Medulla oblongata (tissue), 1 donor: Measurements from ENCODE around the gene PANX2.

ENCODE experiments used
- DNase-seq: peaks from one replicate; pipeline ENCODE4 v3.0.0-alpha.2; 2015; ENCODE audit errors: extremely low spot score

Gene PANX2

DNA sequence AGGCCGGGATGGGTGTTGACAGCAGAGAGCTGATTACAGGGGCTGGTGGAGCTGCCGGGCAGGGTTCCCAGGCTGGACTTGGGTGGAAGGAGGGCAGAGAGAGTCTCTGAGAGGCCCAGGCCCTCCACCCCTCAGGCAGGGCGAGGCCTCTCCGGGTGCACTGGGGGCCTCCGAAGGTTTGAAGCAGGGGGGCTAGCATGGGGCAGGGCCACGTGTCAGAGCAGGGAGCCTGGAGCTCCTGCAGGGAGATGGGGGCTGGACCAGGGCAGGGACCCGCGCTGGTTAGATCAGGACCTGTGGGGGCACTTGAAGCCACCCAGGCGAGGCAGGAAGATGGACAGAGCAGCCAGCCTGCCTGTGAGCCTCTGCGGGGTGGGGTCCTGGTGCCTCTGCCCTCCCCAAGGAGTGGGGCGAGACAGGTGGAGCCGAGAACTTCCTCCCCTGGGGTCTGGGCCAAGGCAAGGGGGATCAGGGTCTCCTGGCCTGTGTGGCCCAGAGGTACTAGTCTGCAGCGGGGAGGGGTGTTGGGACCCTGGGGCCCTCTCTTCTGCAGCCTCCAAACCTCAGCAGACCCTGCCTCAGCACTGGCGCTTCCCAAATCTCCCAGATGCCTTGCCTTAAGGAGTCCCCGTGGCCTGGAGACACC, 911 bp downstream of the PANX2 start:
- DNase-seq, result no peak

DNA sequence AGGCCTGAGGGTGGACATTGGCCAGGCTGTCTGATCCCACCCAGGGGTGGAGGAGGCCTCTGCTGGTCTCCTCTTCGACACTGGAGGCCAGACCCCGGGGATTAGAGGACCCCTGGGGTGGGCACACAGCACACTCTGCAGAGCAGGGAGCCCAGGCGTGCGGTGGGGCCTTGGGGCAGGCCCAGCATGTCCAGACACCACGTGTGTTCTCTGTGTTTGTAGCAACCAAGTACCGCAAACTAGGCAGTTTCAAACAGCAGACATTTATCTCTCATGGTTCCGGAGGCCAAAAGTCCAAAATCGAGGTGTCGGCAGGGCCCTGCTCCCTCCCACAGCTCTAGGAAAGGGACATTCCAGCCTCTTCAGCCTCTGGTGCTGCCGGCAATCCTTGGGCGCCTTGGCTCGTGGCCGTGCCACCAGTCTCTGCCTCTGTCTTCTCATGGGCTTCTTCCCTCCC, 1.5 kb downstream of the PANX2 start:
- DNase-seq, result no peak

DNA sequence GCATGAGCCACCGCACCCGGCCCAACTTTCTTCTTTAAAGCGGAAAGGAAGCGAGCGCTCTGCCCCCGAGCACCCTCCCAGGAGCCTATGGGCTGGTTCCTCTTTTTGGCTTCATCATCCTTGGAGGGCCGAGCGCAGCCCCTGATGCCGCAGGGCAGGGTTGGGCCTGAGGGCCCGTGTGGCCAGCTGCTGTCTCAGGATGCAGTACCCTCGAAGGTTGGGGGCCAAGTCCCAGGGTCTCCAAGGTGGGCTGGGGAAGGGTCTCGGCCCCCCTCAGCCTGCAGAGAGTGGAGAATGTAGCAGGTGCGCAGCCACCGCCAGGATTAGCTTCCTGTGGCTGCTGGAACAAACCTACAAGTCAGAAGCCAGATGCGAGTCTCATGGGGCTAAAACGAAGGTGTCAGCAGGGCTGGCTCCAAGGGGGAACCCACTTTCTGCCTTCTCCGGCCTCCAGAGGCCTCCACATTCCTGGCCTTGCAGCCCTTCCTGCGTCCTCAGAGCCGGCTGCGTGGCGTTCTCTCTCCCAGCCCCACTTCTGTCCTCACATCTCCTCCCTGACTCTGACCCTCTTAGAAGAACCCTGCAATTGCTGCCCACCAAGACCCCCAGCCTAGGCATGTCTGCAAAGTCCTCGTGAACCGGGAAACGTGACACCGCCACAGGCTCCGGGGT, 2.9 kb downstream of the PANX2 start:
- no peak for DNase-seq

DNA sequence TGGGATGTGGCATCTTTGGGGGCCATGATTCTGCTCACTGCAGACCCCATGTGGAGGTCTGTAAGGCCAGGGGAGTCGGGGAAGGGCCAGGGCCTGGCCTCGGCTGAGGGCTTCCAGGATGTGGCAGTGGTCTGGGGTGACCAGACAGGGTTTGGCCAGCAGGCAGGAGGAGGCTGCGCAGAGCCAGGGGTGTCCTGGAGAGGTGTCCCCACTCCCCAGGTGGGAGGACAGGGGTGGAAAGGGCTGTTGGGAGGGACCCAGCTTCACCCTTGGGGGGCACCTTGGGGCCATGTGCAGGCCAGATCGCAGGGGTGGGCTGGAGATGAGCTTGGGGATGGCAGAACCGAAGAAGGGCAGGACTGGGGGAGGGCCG, 3.4 kb downstream of the PANX2 start:
- DNase-seq, result no peak

DNA sequence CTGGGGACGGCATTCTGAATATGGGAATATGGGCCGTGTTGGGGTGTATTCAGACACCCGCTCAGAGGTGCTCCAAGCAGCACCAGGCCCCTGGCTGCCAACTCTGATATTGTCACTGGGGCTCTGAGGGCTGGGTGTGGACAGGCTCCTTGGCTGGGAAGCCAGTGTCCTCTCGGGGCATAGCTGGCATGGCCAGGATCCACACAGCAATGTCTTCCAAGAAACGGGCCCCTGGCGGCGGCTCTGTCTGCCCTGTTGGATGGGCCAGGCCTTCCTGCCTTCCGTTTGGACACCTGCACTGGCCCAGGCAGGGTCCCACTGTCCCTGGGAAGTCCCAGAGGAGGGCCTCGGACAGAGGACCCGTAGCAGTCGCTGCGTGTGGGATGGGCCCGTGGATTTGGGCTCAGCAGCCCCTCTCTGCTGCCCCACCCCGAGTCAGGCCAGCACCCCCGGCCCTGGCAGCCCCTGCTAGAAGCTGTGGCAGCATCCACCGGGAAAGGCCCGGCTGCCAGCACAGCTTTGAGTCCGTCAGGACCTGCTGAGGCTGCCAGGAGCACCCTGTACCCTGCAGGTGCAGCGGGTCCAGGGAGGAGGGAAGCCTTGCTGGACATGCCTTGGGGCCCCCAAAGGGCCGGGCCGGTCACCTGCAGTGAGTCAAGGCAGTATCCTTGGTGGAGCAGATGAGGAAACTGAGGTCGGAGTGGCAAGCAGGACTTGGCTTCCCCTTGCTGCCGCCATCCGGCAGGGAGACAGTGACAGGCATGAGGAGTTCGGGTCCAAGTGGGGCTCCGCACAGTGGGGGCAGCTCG, 4.1 kb downstream of the PANX2 start:
- no peak for DNase-seq

DNA sequence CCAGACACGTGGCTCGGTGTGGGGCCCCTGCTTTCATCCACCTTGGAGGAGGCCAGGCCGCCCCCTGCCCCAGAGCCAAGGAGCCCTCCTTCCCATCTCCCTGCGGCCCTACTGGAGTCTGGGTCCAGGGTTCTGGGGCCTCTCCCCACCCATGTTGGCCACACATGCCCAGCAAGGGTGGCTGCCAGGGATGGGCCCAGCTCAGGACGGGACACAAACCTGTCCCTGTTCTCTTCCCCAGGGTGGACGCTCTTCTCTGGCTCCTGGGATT, 4.6 kb downstream of the PANX2 start:
- no peak for DNase-seq

DNA sequence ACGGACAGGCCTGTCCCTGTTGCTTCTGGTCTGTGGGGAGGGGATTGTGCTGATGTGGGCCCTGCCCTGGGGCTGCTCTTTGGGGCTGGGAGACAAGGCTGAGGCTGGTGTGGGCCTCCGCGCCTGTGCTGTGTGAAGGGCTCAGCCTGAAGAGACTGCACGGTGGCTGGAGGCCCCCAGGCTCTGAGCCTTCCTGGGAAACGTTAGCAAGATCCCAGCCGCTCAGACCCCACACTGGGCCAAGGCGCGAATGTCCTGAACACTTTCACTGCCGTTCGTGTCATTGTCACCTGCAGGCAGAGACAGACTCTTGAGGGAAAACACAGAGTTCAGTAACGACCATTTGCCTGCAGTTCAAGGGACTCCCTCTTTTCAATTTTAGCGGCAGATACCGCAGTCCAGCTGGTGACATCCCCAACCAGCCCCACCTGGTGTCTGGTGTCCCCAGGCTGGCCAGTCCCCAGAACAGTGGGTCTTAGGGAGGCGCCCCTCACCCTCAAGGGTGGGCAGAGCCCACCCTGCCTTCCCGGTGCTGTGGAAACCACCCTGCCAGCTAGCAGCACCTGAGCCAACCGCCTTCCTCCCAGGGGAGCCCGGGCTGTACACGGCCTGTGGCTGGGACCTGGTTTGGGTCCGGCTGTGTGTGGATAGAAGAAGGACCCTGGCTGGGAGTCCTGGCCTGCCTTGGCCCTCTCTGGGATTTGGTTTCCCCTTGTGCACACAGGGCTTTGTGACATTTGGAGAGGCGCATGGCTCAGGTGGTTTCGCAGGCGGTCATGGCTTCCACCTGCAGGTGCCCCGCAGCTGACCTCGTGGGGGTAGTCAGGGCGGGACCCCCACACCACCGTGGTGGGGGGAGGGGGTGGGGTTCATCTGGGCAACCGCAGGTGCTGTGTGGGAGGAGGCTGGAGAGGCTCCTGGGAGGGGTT, 5.7 kb downstream of the PANX2 start:
- DNase-seq, result no peak

DNA sequence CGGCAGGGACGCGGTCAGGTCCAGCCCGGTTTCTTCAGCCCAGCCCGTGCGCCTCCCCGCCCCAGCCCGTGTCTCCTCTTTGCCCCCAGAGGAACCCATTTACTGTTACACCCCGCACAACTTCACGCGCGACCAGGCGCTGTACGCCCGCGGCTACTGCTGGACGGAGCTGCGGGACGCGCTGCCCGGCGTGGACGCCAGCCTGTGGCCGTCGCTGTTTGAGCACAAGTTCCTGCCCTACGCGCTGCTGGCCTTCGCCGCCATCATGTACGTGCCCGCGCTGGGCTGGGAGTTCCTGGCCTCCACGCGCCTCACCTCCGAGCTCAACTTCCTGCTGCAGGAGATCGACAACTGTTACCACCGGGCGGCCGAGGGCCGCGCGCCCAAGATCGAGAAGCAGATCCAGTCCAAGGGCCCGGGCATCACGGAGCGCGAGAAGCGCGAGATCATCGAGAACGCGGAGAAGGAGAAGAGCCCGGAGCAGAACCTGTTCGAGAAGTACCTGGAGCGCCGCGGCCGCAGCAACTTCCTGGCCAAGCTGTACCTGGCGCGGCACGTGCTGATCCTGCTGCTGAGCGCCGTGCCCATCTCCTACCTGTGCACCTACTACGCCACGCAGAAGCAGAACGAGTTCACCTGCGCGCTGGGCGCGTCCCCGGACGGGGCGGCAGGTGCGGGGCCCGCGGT, 6.5 kb downstream of the PANX2 start:
- DNase-seq, result no peak

DNA sequence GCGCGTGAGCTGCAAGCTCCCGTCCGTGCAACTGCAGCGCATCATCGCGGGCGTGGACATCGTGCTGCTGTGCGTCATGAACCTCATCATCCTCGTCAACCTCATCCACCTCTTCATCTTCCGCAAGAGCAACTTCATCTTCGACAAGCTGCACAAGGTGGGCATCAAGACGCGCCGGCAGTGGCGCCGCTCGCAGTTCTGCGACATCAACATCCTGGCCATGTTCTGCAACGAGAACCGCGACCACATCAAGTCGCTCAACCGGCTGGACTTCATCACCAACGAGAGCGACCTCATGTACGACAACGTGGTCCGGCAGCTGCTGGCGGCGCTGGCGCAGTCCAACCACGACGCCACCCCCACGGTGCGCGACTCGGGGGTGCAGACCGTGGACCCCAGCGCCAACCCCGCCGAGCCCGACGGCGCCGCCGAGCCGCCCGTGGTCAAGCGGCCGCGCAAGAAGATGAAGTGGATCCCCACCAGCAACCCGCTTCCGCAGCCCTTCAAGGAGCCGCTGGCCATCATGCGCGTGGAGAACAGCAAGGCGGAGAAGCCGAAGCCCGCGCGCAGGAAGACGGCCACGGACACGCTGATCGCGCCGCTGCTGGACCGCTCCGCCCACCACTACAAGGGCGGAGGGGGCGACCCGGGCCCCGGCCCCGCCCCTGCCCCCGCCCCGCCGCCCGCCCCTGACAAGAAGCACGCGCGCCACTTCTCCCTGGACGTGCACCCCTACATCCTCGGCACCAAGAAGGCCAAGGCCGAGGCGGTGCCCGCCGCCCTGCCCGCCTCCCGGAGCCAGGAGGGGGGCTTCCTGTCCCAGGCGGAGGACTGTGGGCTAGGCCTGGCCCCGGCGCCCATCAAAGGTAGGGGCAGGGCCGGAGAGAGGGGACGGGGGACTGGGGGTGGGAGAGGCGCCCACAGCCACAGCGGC, 7.3 kb downstream of the PANX2 start:
- no peak for DNase-seq

DNA sequence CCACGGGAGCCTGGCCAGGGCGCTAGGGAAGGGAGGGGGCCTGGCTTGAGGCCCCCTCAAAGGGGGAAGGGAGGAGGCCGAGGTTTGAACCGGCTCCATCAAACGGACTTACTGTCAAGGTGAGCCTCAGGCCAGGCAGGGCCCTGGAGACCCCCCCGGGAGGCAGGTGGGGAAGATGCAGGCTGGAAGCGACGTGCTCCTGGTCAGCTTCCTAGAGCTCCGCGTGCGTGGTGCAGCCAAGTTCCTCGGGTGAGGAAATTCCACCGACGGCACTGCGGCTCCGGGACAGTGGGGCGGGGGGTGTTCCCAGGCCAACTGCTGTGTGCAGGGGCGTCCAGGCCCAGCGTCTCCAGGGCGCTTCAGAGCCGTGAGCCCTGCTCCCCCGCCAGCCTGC, 7.9 kb downstream of the PANX2 start:
- DNase-seq, result no peak

DNA sequence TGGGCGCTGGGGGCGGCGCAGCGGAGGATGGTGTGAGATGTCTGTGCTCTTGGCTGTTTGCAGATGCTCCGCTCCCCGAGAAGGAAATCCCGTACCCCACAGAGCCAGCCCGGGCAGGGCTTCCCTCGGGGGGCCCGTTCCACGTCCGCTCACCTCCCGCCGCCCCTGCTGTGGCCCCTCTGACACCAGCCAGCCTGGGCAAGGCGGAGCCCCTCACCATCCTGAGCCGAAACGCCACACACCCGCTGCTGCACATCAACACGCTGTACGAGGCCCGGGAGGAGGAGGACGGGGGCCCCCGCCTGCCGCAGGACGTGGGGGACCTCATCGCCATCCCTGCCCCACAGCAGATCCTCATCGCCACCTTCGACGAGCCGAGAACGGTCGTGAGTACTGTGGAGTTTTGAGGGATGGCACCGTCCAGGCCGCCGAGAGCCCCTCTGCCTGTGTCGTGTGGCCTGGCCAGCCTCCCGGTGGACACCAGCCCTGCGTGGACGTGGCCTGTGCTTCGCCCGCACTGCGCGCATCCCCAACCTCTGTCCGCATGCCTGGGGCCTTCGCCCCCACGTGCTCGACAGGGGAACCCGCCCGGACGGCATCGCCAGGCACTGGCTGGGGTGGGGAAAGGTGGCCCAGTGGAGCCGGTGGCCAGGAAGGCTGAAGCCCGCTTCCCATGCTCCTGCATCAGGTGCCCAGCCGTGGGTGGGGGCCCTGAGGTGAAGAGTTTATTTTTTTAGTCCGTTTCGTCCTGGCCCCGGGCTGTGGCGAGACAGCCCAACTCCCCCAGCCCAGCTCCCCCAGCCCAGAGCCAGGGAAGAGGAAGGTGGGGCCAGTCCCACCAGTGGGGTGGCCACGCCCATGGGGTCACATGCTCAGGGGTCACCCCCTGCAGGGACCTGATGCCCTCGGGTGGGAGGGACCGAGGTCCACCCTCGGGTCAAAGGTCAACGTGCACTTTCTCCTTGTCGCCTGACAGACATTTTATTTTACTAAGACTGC, 8.6 kb downstream of the PANX2 start:
- DNase-seq, result no peak

DNA sequence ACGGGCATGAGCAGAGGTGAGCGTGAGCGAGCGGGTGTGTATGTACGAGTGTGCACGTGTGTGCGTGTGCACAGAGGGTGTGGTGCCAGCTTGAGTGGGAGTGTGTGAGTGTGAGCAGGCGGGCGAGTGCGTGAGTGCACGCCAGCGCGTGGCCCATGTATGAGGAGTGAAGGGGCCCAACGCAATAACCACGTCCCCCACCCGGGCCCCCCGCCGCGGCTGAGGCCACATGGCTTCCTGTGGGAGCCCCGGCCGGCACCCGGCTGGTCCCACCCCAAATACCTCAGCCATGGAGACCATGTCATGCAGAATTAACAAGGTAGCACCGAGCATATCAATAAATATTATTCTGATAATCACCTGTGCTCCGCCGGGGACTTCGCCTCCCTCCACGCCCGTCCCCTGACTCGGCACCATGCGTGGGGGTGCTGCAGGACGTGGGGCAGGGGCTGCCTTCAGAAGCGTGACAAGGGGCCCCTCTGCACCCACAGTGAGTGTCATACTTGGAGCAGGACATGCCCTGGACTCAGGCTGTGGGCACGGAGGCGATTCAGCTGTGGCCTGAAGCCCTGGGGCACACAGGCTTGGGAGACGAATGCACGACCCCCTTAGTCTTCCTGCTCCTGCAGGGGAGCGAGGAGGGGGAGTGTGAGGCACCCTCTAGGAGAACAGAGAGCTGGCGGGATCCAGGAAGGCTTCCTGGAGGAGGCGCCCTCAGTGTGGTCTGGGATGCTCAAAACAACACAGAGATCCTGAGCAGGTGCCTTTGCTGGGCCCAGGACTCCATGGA, 9.6 kb downstream of the PANX2 start:
- DNase-seq, result no peak

DNA sequence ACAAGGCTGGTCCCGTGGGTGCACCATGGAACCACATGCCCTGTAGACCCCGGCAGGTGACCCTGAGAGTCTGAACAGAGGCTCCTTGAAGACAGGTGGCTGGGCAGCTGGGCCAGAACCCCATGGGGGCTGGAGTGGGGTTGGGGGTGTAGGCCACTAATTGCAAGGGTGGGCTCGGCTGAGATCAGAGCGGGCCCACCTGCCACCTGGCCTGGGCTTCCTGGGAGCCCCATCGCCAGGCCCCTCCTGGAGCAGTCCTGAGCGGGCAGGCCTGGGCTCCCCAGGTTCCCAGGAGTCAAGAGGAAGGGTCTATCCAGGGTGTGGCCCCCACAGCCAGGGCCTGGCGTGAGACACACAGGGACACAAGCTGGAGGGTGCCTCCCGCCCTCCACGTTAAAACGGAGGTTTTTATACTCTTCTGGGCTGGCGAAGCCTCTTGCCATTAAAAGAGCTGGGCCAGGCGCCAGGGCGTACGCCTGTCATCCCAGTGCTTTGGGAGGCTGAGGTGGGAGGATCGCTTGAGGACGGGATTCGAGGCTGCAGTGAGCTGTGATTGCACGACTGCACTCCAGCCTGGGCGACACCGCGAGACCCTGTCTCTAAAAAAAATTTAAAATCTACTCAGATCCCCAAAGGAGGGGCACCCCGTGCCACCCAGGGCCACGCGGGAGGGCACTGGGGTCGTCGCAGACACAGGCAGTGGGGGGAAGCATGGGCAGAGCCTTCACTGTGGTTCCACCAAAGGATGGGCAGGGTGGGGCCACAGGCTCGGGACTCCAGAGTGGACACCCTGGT, 10.4 kb downstream of the PANX2 start:
- no peak for DNase-seq

DNA sequence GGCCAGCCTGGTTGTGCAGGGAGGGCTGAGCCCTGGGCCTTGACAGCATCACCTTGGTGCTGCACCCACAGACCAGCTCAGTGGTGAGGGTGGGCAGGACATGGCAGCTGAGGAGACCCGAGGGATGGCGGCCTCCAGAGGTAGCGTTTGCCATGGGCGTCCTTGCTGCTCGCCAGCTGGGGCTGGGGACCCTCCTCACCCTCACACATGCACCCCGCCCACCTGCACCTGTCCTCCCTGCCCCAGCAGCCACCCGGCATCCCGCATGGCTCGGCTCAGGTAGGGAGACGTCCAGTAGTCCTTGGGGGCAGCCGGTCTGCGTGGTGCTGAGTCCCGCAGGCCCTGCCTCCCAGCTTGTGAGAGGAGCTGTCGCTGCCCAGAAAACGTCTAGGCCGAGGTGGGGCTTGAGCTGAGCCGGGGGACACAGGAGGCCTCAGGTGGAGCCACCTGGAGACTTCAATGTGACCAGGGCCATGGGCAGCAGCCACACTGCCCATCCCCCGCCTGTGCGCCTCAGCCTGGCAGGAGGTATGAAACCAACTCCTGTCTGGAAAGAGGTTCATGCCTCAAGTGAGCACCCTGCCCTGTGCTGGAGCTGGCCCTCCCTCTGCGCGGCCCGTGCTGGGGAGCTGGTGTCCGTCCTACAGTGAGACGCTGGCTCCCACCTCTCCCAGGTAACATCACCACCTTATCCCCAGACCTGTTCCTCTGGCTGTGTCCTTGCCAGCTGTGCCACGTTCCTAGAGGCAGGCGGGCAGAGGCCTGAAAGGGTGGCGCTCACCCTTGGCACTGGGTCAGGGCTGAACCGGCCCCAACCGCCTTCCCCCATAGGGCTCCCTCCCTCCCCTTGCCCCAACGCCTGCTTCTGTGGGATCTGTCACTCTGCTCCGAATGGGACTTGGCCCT, 11.9 kb downstream of the PANX2 start:
- no peak for DNase-seq

DNA sequence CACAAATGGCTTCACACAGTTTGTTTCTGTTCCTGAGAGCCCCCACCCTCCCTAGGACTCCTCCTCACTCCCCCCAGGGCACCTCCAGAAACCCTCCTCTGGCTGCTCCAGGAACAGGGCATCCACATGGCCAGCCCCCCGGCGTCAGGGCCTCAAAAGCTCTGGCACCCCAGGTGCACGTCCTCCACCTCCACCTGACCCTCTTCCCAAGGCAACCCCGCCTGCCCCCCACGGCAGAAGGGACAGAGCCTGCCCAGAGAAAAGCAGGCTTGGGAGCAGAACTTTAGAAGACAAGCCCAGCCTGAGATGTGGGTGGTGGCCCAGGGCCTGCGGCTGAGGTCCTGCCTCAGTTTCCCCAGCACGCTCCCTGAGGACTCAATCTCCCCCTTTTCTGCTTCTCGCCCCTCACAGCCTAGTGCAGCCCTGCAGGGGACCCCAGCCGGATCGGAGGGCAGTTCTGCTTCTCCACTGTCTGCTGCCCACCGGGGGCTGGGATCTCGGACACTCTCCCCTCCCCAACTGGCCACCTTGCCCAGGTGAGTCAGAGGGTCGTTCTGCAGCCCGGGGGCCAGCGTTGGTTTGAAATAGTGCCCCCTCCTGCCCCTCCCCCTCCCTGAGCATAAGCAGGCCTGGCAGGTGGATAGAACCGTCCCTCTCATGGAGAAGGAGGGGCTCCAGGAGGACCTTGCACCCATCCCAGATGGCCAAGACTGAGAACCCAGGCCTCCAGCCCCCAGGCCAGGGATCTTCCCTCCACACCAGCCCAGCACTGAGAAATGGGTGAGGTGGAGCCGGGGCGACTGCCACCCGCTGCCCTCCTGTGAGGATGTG, 12.8 kb downstream of the PANX2 start:
- DNase-seq, result no peak
